Activated CD4-positive, CD25-positive, alpha-beta regulatory T cell (primary cell): Measurements from ENCODE around the gene TSPAN18.
"Not testable (repeated sequence)": the region's sequence is repeated elsewhere in the genome, so short reads cannot be mapped to it uniquely, and the experiment has no call there.

ENCODE experiments used
- DNase-seq, 4 experiments: peaks; one replicate each; lab custom pipeline; 2025; lab: John Stamatoyannopoulos, UW

The TSPAN18 gene

GRCh38 chr11:44868455-44869421 lies 142.0 kb downstream of the TSPAN18 start:
- no peak for DNase-seq

- no peak for DNase-seq
Measured at GRCh38 chr11:44870181-44870580, 143.4 kb downstream of the TSPAN18 start.

GRCh38 chr11:44870615-44871176 lies 143.9 kb downstream of the TSPAN18 start:
- DNase-seq = no peak

GRCh38 chr11:44871682-44872081 lies 144.9 kb downstream of the TSPAN18 start:
- not testable (repeated sequence) for DNase-seq

GRCh38 chr11:44872556-44872955 lies 145.8 kb downstream of the TSPAN18 start:
- DNase-seq = no peak

- no peak for DNase-seq
Measured at GRCh38 chr11:44873537-44873936, 146.8 kb downstream of the TSPAN18 start.

- no peak for DNase-seq
Measured at GRCh38 chr11:44874284-44874683, 147.5 kb downstream of the TSPAN18 start.

- no peak for DNase-seq
Measured at GRCh38 chr11:44875037-44875436, 148.3 kb downstream of the TSPAN18 start.

- DNase-seq = no peak
Measured at GRCh38 chr11:44876194-44876723, 149.5 kb downstream of the TSPAN18 start.

GRCh38 chr11:44876906-44877305 lies 150.1 kb downstream of the TSPAN18 start:
- DNase-seq = no peak

- DNase-seq = no peak
Measured at GRCh38 chr11:44877571-44878497, 151.1 kb downstream of the TSPAN18 start.

GRCh38 chr11:44878711-44879110 lies 151.9 kb downstream of the TSPAN18 start:
- DNase-seq = no peak

GRCh38 chr11:44879432-44879831 lies 152.7 kb downstream of the TSPAN18 start:
- no peak for DNase-seq

GRCh38 chr11:44880511-44880910 lies 153.7 kb downstream of the TSPAN18 start:
- DNase-seq = no peak

GRCh38 chr11:44880953-44881352 lies 154.2 kb downstream of the TSPAN18 start:
- DNase-seq = no peak

GRCh38 chr11:44883277-44883676 lies 156.5 kb downstream of the TSPAN18 start:
- DNase-seq = no peak

GRCh38 chr11:44884056-44884455 lies 157.3 kb downstream of the TSPAN18 start:
- no peak for DNase-seq

GRCh38 chr11:44885065-44885810 lies 158.5 kb downstream of the TSPAN18 start:
- DNase-seq = no peak

GRCh38 chr11:44885919-44886789 lies 159.4 kb downstream of the TSPAN18 start:
- no peak for DNase-seq

GRCh38 chr11:44886790-44887140 lies 160.0 kb downstream of the TSPAN18 start:
- DNase-seq = no peak
